GM23338 (cell line): Measurements from ENCODE around the gene HPS3. TPM values are rescaled to one million over a fixed set of nuclear protein-coding genes. Genes with fewer than 3 reads are reported as not detected.

Experiments used
- ATAC-seq: fragments of 200-7000 bp; cut with Tn5 transposase; 3 replicates; pipeline ENCODE4 v1.9.1; 2020
- DNase-seq: peaks from one replicate; pipeline ENCODE4 v3.0.0-alpha.2; 2015; ENCODE audit warnings: low spot score
- H2AFZ ChIP-seq: fragments of 200-600 bp; sonication (generic); 2 replicates; pipeline ENCODE4 v1.8.0; 2016; ENCODE audit warnings: antibody characterized with exemption, mild to moderate bottlenecking, moderate library complexity
- H3F3A ChIP-seq: fragments of 200-600 bp; sonication (generic); replicated peaks from 2 replicates; pipeline ENCODE4 v1.8.0; 2017; ENCODE audit warnings: antibody characterized with exemption, mixed run types, low read depth
- H3K27ac ChIP-seq: fragments of 200-600 bp; sonication (generic); 2 replicates; pipeline ENCODE4 v1.6.1; 2016; ENCODE audit warnings: low read depth
- H3K27me3 ChIP-seq: fragments of 200-600 bp; sonication (generic); 2 replicates; pipeline ENCODE4 v1.8.0; 2016; ENCODE audit warnings: mild to moderate bottlenecking, mixed run types, moderate library complexity; ENCODE audit not compliant: insufficient read depth
- H3K36me3 ChIP-seq: fragments of 200-600 bp; sonication (generic); 2 replicates; pipeline ENCODE4 v1.8.0; 2016; ENCODE audit warnings: mild to moderate bottlenecking; ENCODE audit not compliant: insufficient read depth
- H3K4me1 ChIP-seq: fragments of 200-600 bp; sonication (generic); 2 replicates; pipeline ENCODE4 v1.8.0; 2016; ENCODE audit warnings: mild to moderate bottlenecking, moderate library complexity; ENCODE audit not compliant: insufficient read depth
- H3K4me2 ChIP-seq: fragments of 200-600 bp; sonication (generic); 2 replicates; pipeline ENCODE4 v1.7.1; 2017; ENCODE audit warnings: mixed run types
- H3K4me3 ChIP-seq: fragments of 200-600 bp; sonication (generic); 2 replicates; pipeline ENCODE4 v1.6.1; 2016; ENCODE audit warnings: mixed run types
- H3K79me2 ChIP-seq: fragments of 200-600 bp; sonication (generic); replicated peaks from 2 replicates; pipeline ENCODE4 v1.8.0; 2017; ENCODE audit warnings: mild to moderate bottlenecking; ENCODE audit not compliant: insufficient read depth
- H3K9me2 ChIP-seq: fragments of 200-600 bp; sonication (generic); 2 replicates; pipeline ENCODE4 v1.8.0; 2017; ENCODE audit not compliant: insufficient read depth
- H4K20me1 ChIP-seq: fragments of 200-600 bp; sonication (generic); replicated peaks from 2 replicates; pipeline ENCODE4 v1.8.0; 2017; ENCODE audit warnings: mild to moderate bottlenecking; ENCODE audit not compliant: insufficient read depth
- H3K27ac Mint-ChIP-seq: 2 replicates; pipeline ENCODE4 v1.8.0; 2020; ENCODE audit warnings: inconsistent platforms, mild to moderate bottlenecking, moderate library complexity, mixed read lengths
- H3K27me3 Mint-ChIP-seq: 3 replicates; pipeline ENCODE4 v1.8.0; 2022; ENCODE audit warnings: low read depth, mild to moderate bottlenecking, moderate library complexity, mixed read lengths, inconsistent platforms; ENCODE audit not compliant: insufficient read depth, poor library complexity
- H3K36me3 Mint-ChIP-seq: 3 replicates; pipeline ENCODE4 v1.8.0; 2021; ENCODE audit warnings: low read depth, mild to moderate bottlenecking, inconsistent platforms, moderate library complexity, mixed read lengths
- H3K4me1 Mint-ChIP-seq: 3 replicates; pipeline ENCODE4 v1.8.0; 2020; ENCODE audit warnings: mild to moderate bottlenecking, inconsistent platforms, mixed read lengths
- H3K4me3 Mint-ChIP-seq: 3 replicates; pipeline ENCODE4 v1.8.0; 2021; ENCODE audit warnings: moderate library complexity, mild to moderate bottlenecking, inconsistent platforms, mixed read lengths
- H3K9me3 Mint-ChIP-seq: 3 replicates; pipeline ENCODE4 v1.8.0; 2020; ENCODE audit warnings: moderate library complexity, mild to moderate bottlenecking, inconsistent platforms, mixed read lengths
- CREB1 ChIP-seq: fragments of 250-450 bp; sonication (Bioruptor Pico); IDR thresholded peaks from 2 replicates; pipeline ENCODE4 v1.5.0; 2020; ENCODE audit warnings: low read depth, mild to moderate bottlenecking, moderate library complexity
- CTCF ChIP-seq, 2 experiments: fragments of 200-600 bp in 1 of 2; sonication (generic) in 1 of 2; conservative IDR thresholded peaks; 2 replicates each; pipeline versions ENCODE4 v1.5.1 to v1.6.1; 2016 to 2017; ENCODE audit warnings: antibody characterized with exemption in 2 of 2, low read depth in 2 of 2, mild to moderate bottlenecking in 2 of 2, moderate library complexity in 1 of 2
- EZH2 ChIP-seq: fragments of 200-600 bp; sonication (generic); IDR thresholded peaks from one replicate; pipeline ENCODE4 v1.8.0; 2017; ENCODE audit warnings: antibody characterized with exemption, mild to moderate bottlenecking, low read depth; ENCODE audit not compliant: unreplicated experiment
- EZH2phosphoT487 ChIP-seq: fragments of 200-600 bp; sonication (generic); IDR thresholded peaks from one replicate; pipeline ENCODE4 v1.8.1; 2018; ENCODE audit warnings: antibody characterized with exemption; ENCODE audit not compliant: unreplicated experiment
- JUNB ChIP-seq: IDR thresholded peaks from one replicate; pipeline ENCODE4 v1.6.1; 2016; ENCODE audit warnings: antibody characterized with exemption; ENCODE audit not compliant: unreplicated experiment
- NANOG ChIP-seq: IDR thresholded peaks from 2 replicates; pipeline ENCODE4 v1.6.1; 2016; ENCODE audit warnings: antibody characterized with exemption, borderline replicate concordance
- POLR2AphosphoS5 ChIP-seq: IDR thresholded peaks from 2 replicates; pipeline ENCODE4 v1.6.1; 2016; ENCODE audit warnings: antibody characterized with exemption, low read depth
- STAT1 ChIP-seq: IDR thresholded peaks from one replicate; pipeline ENCODE4 v1.6.1; 2016; ENCODE audit warnings: antibody characterized with exemption; ENCODE audit not compliant: unreplicated experiment
- ZNF114 ChIP-seq: fragments of 250-450 bp; sonication (Bioruptor Pico); IDR thresholded peaks from 2 replicates; pipeline ENCODE4 v1.5.0; 2020; ENCODE audit warnings: mild to moderate bottlenecking, moderate library complexity
- ZNF331 ChIP-seq: fragments of 250-450 bp; sonication (Bioruptor Pico); IDR thresholded peaks from 2 replicates; pipeline ENCODE4 v1.5.0; 2020; ENCODE audit warnings: low read depth, mild to moderate bottlenecking, moderate library complexity
- ZNF462 ChIP-seq: fragments of 250-450 bp; sonication (Bioruptor Pico); IDR thresholded peaks from 2 replicates; pipeline ENCODE4 v1.5.0; 2020; ENCODE audit warnings: mild to moderate bottlenecking, moderate library complexity
- polyA plus RNA-seq: library from polyadenylated mRNA; unstranded; fragments of >200 nt; fragmentation: Nextera tagmentation; extraction: Ambion mirVana; gene quantifications from 2 replicates; pipeline ENCODE4 v1.2.1, GENCODE V29; 2016
- total RNA-seq: library from RNA; depleted of rRNA; stranded (reverse); fragments of >200 nt; shearing (Covaris generic); gene quantifications from 2 replicates; pipeline ENCODE4 v1.2.3, GENCODE V29; 2014
- TF ChIP-seq, protein P1 (sequence below): IDR thresholded peaks from one replicate; pipeline ENCODE4 v1.6.1; 2018; ENCODE audit warnings: antibody characterized with exemption; ENCODE audit not compliant: unreplicated experiment
- TF ChIP-seq, protein P2 (sequence below): IDR thresholded peaks from 2 replicates; pipeline ENCODE4 v1.6.1; 2016; ENCODE audit warnings: antibody characterized with exemption

The HPS3 gene
- total and polyA plus RNA-seq, 2 experiments from 2014 or later: 41.7 to 66.8 TPM

- no peak overlapping the region for H3K4me2 ChIP-seq
- H3K36me3 ChIP-seq: no peaks in the 10 kb centered on the region
- no peak overlapping the region for H3K27ac ChIP-seq
- H3K27me3 Mint-ChIP-seq: no peaks in the 10 kb centered on the region
- no peaks in the 10 kb centered on the region for H3F3A ChIP-seq
- H3K79me2 ChIP-seq: no peaks in the 10 kb centered on the region
- H3K36me3 Mint-ChIP-seq: no peaks in the 10 kb centered on the region; the same call in 2 of the 3 replicates
- no peak overlapping the region for H2AFZ ChIP-seq
- H3K4me3 ChIP-seq: no peak overlapping the region
- no peaks in the 10 kb centered on the region for H4K20me1 ChIP-seq
- ATAC-seq: no peak
- H3K27me3 ChIP-seq: no peaks in the 10 kb centered on the region
- H3K4me1 ChIP-seq: peaks cover 7% of the 10 kb centered on the region
- no peak for TF ChIP-seq JUNB
- TF ChIP-seq, protein P1, sequence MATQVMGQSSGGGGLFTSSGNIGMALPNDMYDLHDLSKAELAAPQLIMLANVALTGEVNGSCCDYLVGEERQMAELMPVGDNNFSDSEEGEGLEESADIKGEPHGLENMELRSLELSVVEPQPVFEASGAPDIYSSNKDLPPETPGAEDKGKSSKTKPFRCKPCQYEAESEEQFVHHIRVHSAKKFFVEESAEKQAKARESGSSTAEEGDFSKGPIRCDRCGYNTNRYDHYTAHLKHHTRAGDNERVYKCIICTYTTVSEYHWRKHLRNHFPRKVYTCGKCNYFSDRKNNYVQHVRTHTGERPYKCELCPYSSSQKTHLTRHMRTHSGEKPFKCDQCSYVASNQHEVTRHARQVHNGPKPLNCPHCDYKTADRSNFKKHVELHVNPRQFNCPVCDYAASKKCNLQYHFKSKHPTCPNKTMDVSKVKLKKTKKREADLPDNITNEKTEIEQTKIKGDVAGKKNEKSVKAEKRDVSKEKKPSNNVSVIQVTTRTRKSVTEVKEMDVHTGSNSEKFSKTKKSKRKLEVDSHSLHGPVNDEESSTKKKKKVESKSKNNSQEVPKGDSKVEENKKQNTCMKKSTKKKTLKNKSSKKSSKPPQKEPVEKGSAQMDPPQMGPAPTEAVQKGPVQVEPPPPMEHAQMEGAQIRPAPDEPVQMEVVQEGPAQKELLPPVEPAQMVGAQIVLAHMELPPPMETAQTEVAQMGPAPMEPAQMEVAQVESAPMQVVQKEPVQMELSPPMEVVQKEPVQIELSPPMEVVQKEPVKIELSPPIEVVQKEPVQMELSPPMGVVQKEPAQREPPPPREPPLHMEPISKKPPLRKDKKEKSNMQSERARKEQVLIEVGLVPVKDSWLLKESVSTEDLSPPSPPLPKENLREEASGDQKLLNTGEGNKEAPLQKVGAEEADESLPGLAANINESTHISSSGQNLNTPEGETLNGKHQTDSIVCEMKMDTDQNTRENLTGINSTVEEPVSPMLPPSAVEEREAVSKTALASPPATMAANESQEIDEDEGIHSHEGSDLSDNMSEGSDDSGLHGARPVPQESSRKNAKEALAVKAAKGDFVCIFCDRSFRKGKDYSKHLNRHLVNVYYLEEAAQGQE: no peak
- TF ChIP-seq STAT1: no peak
- TF ChIP-seq CREB1: no peak
- TF ChIP-seq POLR2AphosphoS5: no peak
- no peak for TF ChIP-seq ZNF462
- no peak for TF ChIP-seq ZNF331 (CRISPR knock-in tag)
- no peak for TF ChIP-seq NANOG
- no peak for TF ChIP-seq EZH2phosphoT487
- TF ChIP-seq EZH2: no peak
- TF ChIP-seq, protein P2, sequence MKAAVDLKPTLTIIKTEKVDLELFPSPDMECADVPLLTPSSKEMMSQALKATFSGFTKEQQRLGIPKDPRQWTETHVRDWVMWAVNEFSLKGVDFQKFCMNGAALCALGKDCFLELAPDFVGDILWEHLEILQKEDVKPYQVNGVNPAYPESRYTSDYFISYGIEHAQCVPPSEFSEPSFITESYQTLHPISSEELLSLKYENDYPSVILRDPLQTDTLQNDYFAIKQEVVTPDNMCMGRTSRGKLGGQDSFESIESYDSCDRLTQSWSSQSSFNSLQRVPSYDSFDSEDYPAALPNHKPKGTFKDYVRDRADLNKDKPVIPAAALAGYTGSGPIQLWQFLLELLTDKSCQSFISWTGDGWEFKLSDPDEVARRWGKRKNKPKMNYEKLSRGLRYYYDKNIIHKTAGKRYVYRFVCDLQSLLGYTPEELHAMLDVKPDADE: no peak
- no peak for TF ChIP-seq ZNF114 (CRISPR knock-in tag)
- TF ChIP-seq CTCF (conservative IDR thresholded peaks at IDR 0.05; ENCODE audit: low read depth in 2 of 2): no peak
- H3K27ac Mint-ChIP-seq: no peak overlapping the region
- DNase-seq: no peak
- H3K4me3 Mint-ChIP-seq: no peak overlapping the region
- H3K9me3 Mint-ChIP-seq: peaks cover 4% of the 10 kb centered on the region; the same call in 1 of the 3 replicates
- H3K9me2 ChIP-seq: no peaks in the 10 kb centered on the region
- H3K4me1 Mint-ChIP-seq: peaks cover 11% of the 10 kb centered on the region
Observed at GRCh38 chr3:149119466-149119865, 10.0 kb upstream of the HPS3 start.
